GM06990 (cell line): Measurements from ENCODE around the gene KLK2.

Source experiments
- DNase-seq: peaks from one replicate; pipeline ENCODE4 v3.0.0-alpha.2; 2011; ENCODE audit not compliant: insufficient read length; ENCODE audit errors: extremely low read depth
- H3K27me3 ChIP-seq: replicated peaks from 2 replicates; pipeline ENCODE4 v1.6.0; 2011; ENCODE audit warnings: low read length; ENCODE audit not compliant: control insufficient read depth, insufficient read depth
- H3K36me3 ChIP-seq: 2 replicates; pipeline ENCODE4 v1.5.1; 2011; ENCODE audit warnings: low read length; ENCODE audit not compliant: control insufficient read depth, insufficient read depth
- H3K4me3 ChIP-seq: replicated peaks from 2 replicates; pipeline ENCODE4 v1.5.1; 2011; ENCODE audit warnings: low read depth, mild to moderate bottlenecking, control low read depth, low read length
- TF ChIP-seq, protein P1 (sequence below): IDR thresholded peaks from 2 replicates; pipeline ENCODE4 v1.5.1; 2011; ENCODE audit warnings: low read length, control low read depth, mild to moderate bottlenecking, inconsistent platforms; ENCODE audit not compliant: insufficient read depth, poor library complexity, severe bottlenecking

The KLK2 gene

DNA sequence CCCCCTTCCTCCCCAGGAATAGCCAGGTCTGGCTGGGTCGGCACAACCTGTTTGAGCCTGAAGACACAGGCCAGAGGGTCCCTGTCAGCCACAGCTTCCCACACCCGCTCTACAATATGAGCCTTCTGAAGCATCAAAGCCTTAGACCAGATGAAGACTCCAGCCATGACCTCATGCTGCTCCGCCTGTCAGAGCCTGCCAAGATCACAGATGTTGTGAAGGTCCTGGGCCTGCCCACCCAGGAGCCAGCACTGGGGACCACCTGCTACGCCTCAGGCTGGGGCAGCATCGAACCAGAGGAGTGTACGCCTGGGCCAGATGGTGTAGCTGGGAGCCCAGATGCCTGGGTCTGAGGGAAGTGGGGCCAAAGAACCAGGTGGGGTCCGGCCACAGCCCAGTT lies 3.2 kb downstream of the KLK2 start:
- DNase-seq: no peak

DNA sequence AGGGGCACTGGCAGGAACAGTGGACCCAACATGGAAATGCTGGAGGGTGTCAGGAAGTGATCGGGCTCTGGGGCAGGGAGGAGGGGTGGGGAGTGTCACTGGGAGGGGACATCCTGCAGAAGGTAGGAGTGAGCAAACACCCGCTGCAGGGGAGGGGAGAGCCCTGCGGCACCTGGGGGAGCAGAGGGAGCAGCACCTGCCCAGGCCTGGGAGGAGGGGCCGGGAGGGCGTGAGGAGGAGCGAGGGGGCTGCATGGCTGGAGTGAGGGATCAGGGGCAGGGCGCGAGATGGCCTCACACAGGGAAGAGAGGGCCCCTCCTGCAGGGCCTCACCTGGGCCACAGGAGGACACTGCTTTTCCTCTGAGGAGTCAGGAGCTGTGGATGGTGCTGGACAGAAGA lies 4.1 kb downstream of the KLK2 start:
- Histone ChIP-seq H3K36me3 (no peaks in the 10 kb centered on the region), H3K27me3 (no peaks in the 10 kb centered on the region), H3K4me3 (no peak overlapping the region)
- no peak for DNase-seq
- TF ChIP-seq, protein P1, sequence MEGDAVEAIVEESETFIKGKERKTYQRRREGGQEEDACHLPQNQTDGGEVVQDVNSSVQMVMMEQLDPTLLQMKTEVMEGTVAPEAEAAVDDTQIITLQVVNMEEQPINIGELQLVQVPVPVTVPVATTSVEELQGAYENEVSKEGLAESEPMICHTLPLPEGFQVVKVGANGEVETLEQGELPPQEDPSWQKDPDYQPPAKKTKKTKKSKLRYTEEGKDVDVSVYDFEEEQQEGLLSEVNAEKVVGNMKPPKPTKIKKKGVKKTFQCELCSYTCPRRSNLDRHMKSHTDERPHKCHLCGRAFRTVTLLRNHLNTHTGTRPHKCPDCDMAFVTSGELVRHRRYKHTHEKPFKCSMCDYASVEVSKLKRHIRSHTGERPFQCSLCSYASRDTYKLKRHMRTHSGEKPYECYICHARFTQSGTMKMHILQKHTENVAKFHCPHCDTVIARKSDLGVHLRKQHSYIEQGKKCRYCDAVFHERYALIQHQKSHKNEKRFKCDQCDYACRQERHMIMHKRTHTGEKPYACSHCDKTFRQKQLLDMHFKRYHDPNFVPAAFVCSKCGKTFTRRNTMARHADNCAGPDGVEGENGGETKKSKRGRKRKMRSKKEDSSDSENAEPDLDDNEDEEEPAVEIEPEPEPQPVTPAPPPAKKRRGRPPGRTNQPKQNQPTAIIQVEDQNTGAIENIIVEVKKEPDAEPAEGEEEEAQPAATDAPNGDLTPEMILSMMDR: no peak

More for the DNA sequence above, 3.2 kb downstream of the KLK2 start:
- TF ChIP-seq, protein P1: no peak
- H3K4me3 ChIP-seq: no peak overlapping the region
- H3K36me3 ChIP-seq: no peaks in the 10 kb centered on the region
- H3K27me3 ChIP-seq: no peaks in the 10 kb centered on the region

DNA sequence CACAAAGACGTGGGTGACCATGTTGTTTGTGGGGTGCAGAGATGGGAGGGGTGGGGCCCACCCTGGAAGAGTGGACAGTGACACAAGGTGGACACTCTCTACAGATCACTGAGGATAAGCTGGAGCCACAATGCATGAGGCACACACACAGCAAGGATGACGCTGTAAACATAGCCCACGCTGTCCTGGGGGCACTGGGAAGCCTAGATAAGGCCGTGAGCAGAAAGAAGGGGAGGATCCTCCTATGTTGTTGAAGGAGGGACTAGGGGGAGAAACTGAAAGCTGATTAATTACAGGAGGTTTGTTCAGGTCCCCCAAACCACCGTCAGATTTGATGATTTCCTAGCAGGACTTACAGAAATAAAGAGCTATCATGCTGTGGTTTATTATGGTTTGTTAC lies 5.6 kb downstream of the KLK2 start:
- no peak for DNase-seq
- Histone ChIP-seq H3K36me3 (no peaks in the 10 kb centered on the region), H3K4me3 (no peak overlapping the region), H3K27me3 (no peaks in the 10 kb centered on the region)
- TF ChIP-seq, protein P1: no peak

DNA sequence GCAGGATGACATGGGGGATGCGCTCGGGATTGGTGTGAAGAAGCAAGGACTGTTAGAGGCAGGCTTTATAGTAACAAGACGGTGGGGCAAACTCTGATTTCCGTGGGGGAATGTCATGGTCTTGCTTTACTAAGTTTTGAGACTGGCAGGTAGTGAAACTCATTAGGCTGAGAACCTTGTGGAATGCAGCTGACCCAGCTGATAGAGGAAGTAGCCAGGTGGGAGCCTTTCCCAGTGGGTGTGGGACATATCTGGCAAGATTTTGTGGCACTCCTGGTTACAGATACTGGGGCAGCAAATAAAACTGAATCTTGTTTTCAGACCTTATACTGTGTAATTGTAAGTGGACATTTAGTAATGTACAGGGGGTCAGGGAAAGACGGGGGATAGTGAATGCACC lies 7.0 kb downstream of the KLK2 start:
- TF ChIP-seq, protein P1: no peak
- no peaks in the 10 kb centered on the region for H3K27me3 ChIP-seq
- no peak overlapping the region for H3K4me3 ChIP-seq
- no peak for DNase-seq
- no peaks in the 10 kb centered on the region for H3K36me3 ChIP-seq

DNA sequence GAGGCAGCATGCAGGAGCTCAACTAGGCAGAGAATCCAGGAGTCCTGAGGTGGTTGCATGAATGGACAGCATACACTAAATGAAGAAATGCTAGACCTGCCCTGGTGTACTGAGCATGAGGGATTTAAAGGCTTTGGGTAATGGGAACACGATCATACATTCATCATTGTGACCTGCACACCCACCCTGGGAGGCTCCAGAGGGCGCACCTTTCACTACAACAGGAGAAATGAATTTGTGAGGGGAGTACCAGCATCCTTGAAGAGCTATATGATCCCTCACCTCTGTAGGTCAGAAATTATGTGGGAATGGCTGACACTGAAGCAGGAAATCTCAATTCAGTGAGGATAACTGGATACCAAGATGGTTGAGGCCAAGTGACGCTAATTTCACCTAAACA lies 8.9 kb downstream of the KLK2 start:
- no peak for DNase-seq

More for the DNA sequence above, 8.9 kb downstream of the KLK2 start:
- TF ChIP-seq, protein P1: peak; percentile 37
- no peak overlapping the region for H3K4me3 ChIP-seq
- H3K36me3 ChIP-seq: no peaks in the 10 kb centered on the region
- H3K27me3 ChIP-seq: no peaks in the 10 kb centered on the region
